ENCODE data around the gene FTO.

The FTO gene

GRCh38 chr16:54052271-54052670 is 348.3 kb downstream of the FTO start:
- Histone ChIP-seq H3K36me3 (no peaks in the 10 kb centered on the region), H3K27ac (no peak overlapping the region), H3K4me3 (ENCODE audit: low read depth in 1 of 2, low read length in 1 of 2) (no peak overlapping the region), H3K27me3 (no peaks in the 10 kb centered on the region), H3K9me3 (no peaks in the 10 kb centered on the region), H3K4me1 (ENCODE audit: control insufficient read depth in 1 of 2, insufficient read depth in 1 of 2, low read depth in 1 of 2, low read length in 1 of 2) (peaks cover 0 to 14% of the 10 kb centered on the region in 2 experiments)
- no peak for TF ChIP-seq CTCF (IDR thresholded peaks at IDR 0.05)

- no peak overlapping the region for H3K27ac ChIP-seq
- TF ChIP-seq CTCF (IDR thresholded peaks at IDR 0.05) = no peak
- H3K4me1 ChIP-seq (ENCODE audit: control insufficient read depth in 1 of 2, insufficient read depth in 1 of 2, low read depth in 1 of 2, low read length in 1 of 2) = peaks cover 0 to 14% of the 10 kb centered on the region in 2 experiments
- no peaks in the 10 kb centered on the region for H3K9me3 ChIP-seq
- no peak overlapping the region for H3K4me3 ChIP-seq (ENCODE audit: low read depth in 1 of 2, low read length in 1 of 2)
- no peaks in the 10 kb centered on the region for H3K27me3 ChIP-seq
- H3K36me3 ChIP-seq = no peaks in the 10 kb centered on the region
These were observed 350.2 kb downstream of the FTO start for GRCh38 chr16:54053891-54054820.

- Histone ChIP-seq H3K27ac (no peak overlapping the region), H3K4me3 (ENCODE audit: low read depth in 1 of 2, low read length in 1 of 2) (no peak overlapping the region), H3K27me3 (no peaks in the 10 kb centered on the region), H3K4me1 (ENCODE audit: control insufficient read depth in 1 of 2, insufficient read depth in 1 of 2, low read depth in 1 of 2, low read length in 1 of 2) (peaks cover 0 to 11% of the 10 kb centered on the region in 2 experiments), H3K36me3 (no peaks in the 10 kb centered on the region), H3K9me3 (no peaks in the 10 kb centered on the region)
- TF ChIP-seq CTCF (IDR thresholded peaks at IDR 0.05) = no peak
These were observed 351.2 kb downstream of the FTO start for GRCh38 chr16:54055191-54055590.

GRCh38 chr16:54055864-54056263 is 351.9 kb downstream of the FTO start:
- no peaks in the 10 kb centered on the region for H3K36me3 ChIP-seq
- no peak overlapping the region for H3K4me3 ChIP-seq (ENCODE audit: low read depth in 1 of 2, low read length in 1 of 2)
- no peaks in the 10 kb centered on the region for H3K27me3 ChIP-seq
- no peak overlapping the region for H3K27ac ChIP-seq
- no peaks in the 10 kb centered on the region for H3K9me3 ChIP-seq
- no peak for TF ChIP-seq CTCF (IDR thresholded peaks at IDR 0.05)
- H3K4me1 ChIP-seq (ENCODE audit: control insufficient read depth in 1 of 2, insufficient read depth in 1 of 2, low read depth in 1 of 2, low read length in 1 of 2) = peaks cover 0 to 5% of the 10 kb centered on the region in 2 experiments

- H3K4me3 ChIP-seq (ENCODE audit: low read depth in 1 of 2, low read length in 1 of 2) = no peak overlapping the region
- H3K27ac ChIP-seq = no peak overlapping the region
- H3K36me3 ChIP-seq = no peaks in the 10 kb centered on the region
- no peaks in the 10 kb centered on the region for H3K4me1 ChIP-seq (ENCODE audit: control insufficient read depth in 1 of 2, insufficient read depth in 1 of 2, low read depth in 1 of 2, low read length in 1 of 2)
- TF ChIP-seq CTCF (IDR thresholded peaks at IDR 0.05) = no peak
- no peaks in the 10 kb centered on the region for H3K27me3 ChIP-seq
- H3K9me3 ChIP-seq = no peaks in the 10 kb centered on the region
These were observed 353.0 kb downstream of the FTO start for GRCh38 chr16:54056921-54057320.

Measured in neutrophil (primary cell).